NB4 (cell line): ENCODE results near the gene PLCH1.

Experiments
- CTCF ChIP-seq: IDR thresholded peaks from one replicate; pipeline ENCODE4 v1.5.1; 2012; ENCODE audit warnings: low read depth, low read length
- POLR2A ChIP-seq: IDR thresholded peaks from 2 replicates; pipeline ENCODE4 v1.6.1; 2011; ENCODE audit warnings: mild to moderate bottlenecking; ENCODE audit not compliant: insufficient read length; ENCODE audit errors: extremely low read depth

- TF ChIP-seq POLR2A (no peak), CTCF (no peak)
These were observed 358.8 kb downstream of the PLCH1 start for GRCh38 chr3:155385896-155386625.
